ENCODE results near the gene TMEM125.

TMEM125 gene

GRCh38 chr1:43284546-43285110, 14.8 kb downstream of the TMEM125 start:
- in situ Hi-C loops (cut with MboI; ENCODE audit: low pct_unique_long_range_greater_than_20kb, low sequenced_read_pairs, unreplicated experiment) = no loop called here
- TF ChIP-seq CTCF (IDR thresholded peaks at IDR 0.05; ENCODE audit: extremely low read depth, insufficient read depth, missing control alignments) = no peak
- no peak for DNase-seq (ENCODE audit: low spot score)

- no peak for DNase-seq (ENCODE audit: low spot score)
- TF ChIP-seq CTCF (IDR thresholded peaks at IDR 0.05; ENCODE audit: extremely low read depth, insufficient read depth, missing control alignments) = no peak
- in situ Hi-C loops (cut with MboI; ENCODE audit: low pct_unique_long_range_greater_than_20kb, low sequenced_read_pairs, unreplicated experiment) = no loop called here
Measured at GRCh38 chr1:43285269-43285990, 15.6 kb downstream of the TMEM125 start, which contains the start of gene C1orf210. Gene C1orf210, minus strand, starts transcription at chr1:43285581. Its CDS starts 2,311 bp downstream, at chr1:43283270.

- in situ Hi-C loops (cut with MboI; ENCODE audit: low pct_unique_long_range_greater_than_20kb, low sequenced_read_pairs, unreplicated experiment) = no loop called here
- TF ChIP-seq CTCF (IDR thresholded peaks at IDR 0.05; ENCODE audit: extremely low read depth, insufficient read depth, missing control alignments) = no peak
- DNase-seq (ENCODE audit: low spot score) = no peak
Measured at GRCh38 chr1:43286115-43286514, 16.3 kb downstream of the TMEM125 start.

GRCh38 chr1:43286533-43286932, 16.8 kb downstream of the TMEM125 start:
- in situ Hi-C loops (cut with MboI; ENCODE audit: low pct_unique_long_range_greater_than_20kb, low sequenced_read_pairs, unreplicated experiment) = no loop called here
- TF ChIP-seq CTCF (IDR thresholded peaks at IDR 0.05; ENCODE audit: extremely low read depth, insufficient read depth, missing control alignments) = no peak
- no peak for DNase-seq (ENCODE audit: low spot score)

GRCh38 chr1:43288058-43288784, 18.4 kb downstream of the TMEM125 start:
- in situ Hi-C loops (cut with MboI; ENCODE audit: low pct_unique_long_range_greater_than_20kb, low sequenced_read_pairs, unreplicated experiment) = no loop called here
- no peak for DNase-seq (ENCODE audit: low spot score)
- no peak for TF ChIP-seq CTCF (IDR thresholded peaks at IDR 0.05; ENCODE audit: extremely low read depth, insufficient read depth, missing control alignments)

GRCh38 chr1:43288785-43289706, 19.3 kb downstream of the TMEM125 start:
- in situ Hi-C loops (cut with MboI; ENCODE audit: low pct_unique_long_range_greater_than_20kb, low sequenced_read_pairs, unreplicated experiment) = no loop called here
- no peak for TF ChIP-seq CTCF (IDR thresholded peaks at IDR 0.05; ENCODE audit: extremely low read depth, insufficient read depth, missing control alignments)
- no peak for DNase-seq (ENCODE audit: low spot score)
